ENCODE data around the gene PCDH7. TPM values are rescaled to one million over a fixed set of nuclear protein-coding genes. Genes with fewer than 3 reads are reported as not detected.
A peak's percentile ranks its signal among the peaks of the same experiment; 100 is the strongest.

Gene PCDH7
- total RNA-seq, 4 donors from 2014 or later, result 12.0 to 68.9 (median 17.9) TPM

- 62 to 70% methylated on average over 4 of the region's 4 CpGs for WGBS, 2 donors
Observed at GRCh38 chr4:30744957-30745640, 24.9 kb downstream of the PCDH7 start.

GRCh38 chr4:30746735-30747134 is 26.6 kb downstream of the PCDH7 start:
- WGBS, 2 donors, result 45 to 83% methylated on average over 1 of the region's 1 CpG
- DNase-seq, result no peak

More at GRCh38 chr4:30744957-30745640, 24.9 kb downstream of the PCDH7 start:
- H3K27me3 ChIP-seq, result no peaks in the 10 kb centered on the region
- H3K9me3 ChIP-seq, result no peaks in the 10 kb centered on the region
- H3K4me1 ChIP-seq, result no peaks in the 10 kb centered on the region
- H3K4me3 ChIP-seq, result no peak overlapping the region
- no peak overlapping the region for H3K27ac ChIP-seq
- intact Hi-C loops (cut with DNase I), result no loop called here
- no peaks in the 10 kb centered on the region for H3K36me3 ChIP-seq
- TF ChIP-seq CTCF (IDR thresholded peaks at IDR 0.05) (no peak), POLR2A (IDR thresholded peaks at IDR 0.05) (no peak)
- no peak for DNase-seq

GRCh38 chr4:30753316-30753715 is 33.1 kb downstream of the PCDH7 start:
- Histone ChIP-seq H3K27ac (peak overlapping the region in 3 of 4 donors; percentile 57 to 70 (median 62)), H3K36me3 (no peaks in the 10 kb centered on the region), H3K4me3 (no peak overlapping the region), H3K9me3 (no peaks in the 10 kb centered on the region), H3K4me1 (peaks cover 0 to 48% (median 9%) of the 10 kb centered on the region in 3 donors), H3K27me3 (no peaks in the 10 kb centered on the region)
- DNase-seq, result no peak
- intact Hi-C loops (cut with DNase I), result no loop called here
- 31 to 57% methylated on average over 3 of the region's 3 CpGs for WGBS, 2 donors
- no peak for TF ChIP-seq CTCF (IDR thresholded peaks at IDR 0.05)
- no peak for TF ChIP-seq POLR2A (IDR thresholded peaks at IDR 0.05)

More at GRCh38 chr4:30746735-30747134, 26.6 kb downstream of the PCDH7 start:
- TF ChIP-seq POLR2A (IDR thresholded peaks at IDR 0.05) (no peak), CTCF (IDR thresholded peaks at IDR 0.05) (no peak)
- Histone ChIP-seq H3K9me3 (no peaks in the 10 kb centered on the region), H3K4me1 (no peaks in the 10 kb centered on the region), H3K36me3 (no peaks in the 10 kb centered on the region), H3K27ac (no peak overlapping the region), H3K4me3 (no peak overlapping the region), H3K27me3 (no peaks in the 10 kb centered on the region)
- intact Hi-C loops (cut with DNase I), result no loop called here

GRCh38 chr4:30754021-30754420 is 33.9 kb downstream of the PCDH7 start:
- DNase-seq, result no peak
- Histone ChIP-seq H3K9me3 (no peaks in the 10 kb centered on the region), H3K4me1 (peaks cover 0 to 48% (median 9%) of the 10 kb centered on the region in 3 donors), H3K4me3 (no peak overlapping the region), H3K36me3 (no peaks in the 10 kb centered on the region), H3K27ac (peak overlapping the region in 3 of 4 donors; percentile 39 to 62 (median 57)), H3K27me3 (no peaks in the 10 kb centered on the region)
- intact Hi-C loops (cut with DNase I), result no loop called here
- TF ChIP-seq POLR2A (IDR thresholded peaks at IDR 0.05) (no peak), CTCF (IDR thresholded peaks at IDR 0.05) (no peak)
- WGBS, 2 donors, result 61 to 62% methylated on average over 3 of the region's 3 CpGs

GRCh38 chr4:30755346-30755745 is 35.2 kb downstream of the PCDH7 start:
- peaks cover 0 to 48% (median 9%) of the 10 kb centered on the region in 3 donors for H3K4me1 ChIP-seq
- no peaks in the 10 kb centered on the region for H3K27me3 ChIP-seq
- no peak overlapping the region for H3K4me3 ChIP-seq
- DNase-seq, result no peak
- H3K27ac ChIP-seq, result peak overlapping the region in 1 of 4 donors; percentile 71
- TF ChIP-seq CTCF (IDR thresholded peaks at IDR 0.05) (no peak), POLR2A (IDR thresholded peaks at IDR 0.05) (no peak)
- no peaks in the 10 kb centered on the region for H3K9me3 ChIP-seq
- intact Hi-C loops (cut with DNase I), result no loop called here
- H3K36me3 ChIP-seq, result no peaks in the 10 kb centered on the region

Data from esophagus squamous epithelium (tissue), 5 donors.